Stomach (tissue), 4 donors: ENCODE measurements around the gene LINC01488.

Experiments used
- CTCF ChIP-seq, 7 experiments: fragments of 450-650 bp in 4 of 7; fragments of 200-600 bp in 3 of 7; sonication (generic) in 3 of 7; IDR thresholded peaks; one replicate each; pipeline ENCODE4 v1.5.1; 2016 to 2019; ENCODE audit warnings: antibody characterized with exemption in 7 of 7, control low read depth in 2 of 7, mild to moderate bottlenecking in 1 of 7
- EP300 ChIP-seq: sonication (generic); formaldehyde crosslinking; IDR thresholded peaks from one replicate; pipeline ENCODE4 v1.6.1; 2017; ENCODE audit warnings: antibody characterized with exemption
- POLR2A ChIP-seq, 4 donors: fragments of 450-650 bp; IDR thresholded peaks; one replicate each; pipeline ENCODE4 v1.6.1; 2016; ENCODE audit warnings: antibody characterized with exemption in 4 of 4, control low read depth in 2 of 4, mild to moderate bottlenecking in 1 of 4, moderate library complexity in 1 of 4

- TF ChIP-seq POLR2A (IDR thresholded peaks at IDR 0.05) (no peak), EP300 (no peak), CTCF (IDR thresholded peaks at IDR 0.05) (no peak)
These were observed 42.0 kb downstream of the LINC01488 start for GRCh38 chr11:69523453-69523852.
